ENCODE measurements around the gene GDPD4.

Gene GDPD4, protein sequence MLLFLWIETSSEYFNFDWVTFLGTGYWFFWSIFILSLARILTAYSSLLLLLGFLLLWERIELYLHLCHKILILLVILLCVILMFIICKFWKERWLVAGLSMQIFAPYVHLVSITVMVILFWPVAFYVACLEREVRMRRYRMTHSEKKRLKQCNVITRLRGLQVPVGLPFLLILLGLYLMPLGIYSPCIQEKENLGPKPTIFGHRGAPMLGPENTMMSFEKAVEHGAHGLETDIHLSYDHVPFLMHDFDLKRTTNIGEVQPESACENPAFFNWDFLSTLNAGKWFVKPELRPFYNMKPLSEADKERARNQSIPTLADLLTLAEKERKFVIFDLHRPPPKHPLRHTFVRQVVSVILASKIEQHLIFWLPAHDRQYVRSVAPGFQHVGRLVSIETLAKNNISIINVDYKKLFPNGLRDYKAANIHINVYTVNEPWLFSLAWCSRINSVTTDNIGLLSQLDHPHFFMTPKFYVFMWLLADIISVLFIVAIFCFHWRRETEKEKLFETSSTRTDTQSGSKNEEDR

DNA sequence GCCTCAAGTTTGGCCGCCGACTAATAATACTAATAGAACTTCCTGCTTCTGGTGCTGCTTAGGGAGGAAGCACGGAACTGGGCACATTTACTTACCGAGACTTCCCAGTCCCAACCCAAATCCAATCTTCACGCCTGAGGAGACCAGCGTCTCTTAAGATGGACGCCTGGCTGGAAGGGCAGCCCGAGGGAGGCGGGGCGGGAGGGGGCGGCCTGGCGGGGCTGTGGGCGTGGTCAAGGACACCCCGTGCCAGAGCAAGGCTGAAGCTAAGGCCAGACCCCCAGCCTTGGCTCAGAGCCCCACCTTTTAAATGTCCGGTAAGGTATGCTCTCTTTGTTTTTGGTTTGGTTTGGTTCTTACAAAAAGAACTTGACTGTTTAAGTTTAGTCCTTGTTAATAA is at the start of gene GDPD4:
GDPD4 (minus strand) TSS at position 177 of the 400 bp plus-strand sequence. CDS start 16,549 bp downstream, outside the sequence.
- Histone ChIP-seq H3K27ac (ENCODE audit: low read length) (no peak within 1 kb of the TSS), H3K4me3 (ENCODE audit: low read length) (no peak within 1 kb of the TSS), H3K4me2 (ENCODE audit: low read depth, low read length) (no peak within 1 kb of the TSS), H3K79me2 (ENCODE audit: low read length) (no peaks in the 10 kb centered on the region), H3K36me3 (replicated peaks; ENCODE audit: insufficient read depth, low read length) (no peaks in the 10 kb centered on the region), H3K9me3 (replicated peaks; ENCODE audit: insufficient read depth, low read length) (no peaks in the 10 kb centered on the region), H2AFZ (ENCODE audit: low read length) (no peak within 1 kb of the TSS), H4K20me1 (ENCODE audit: insufficient read depth, low read length) (no peaks in the 10 kb centered on the region), H3K9me2 (replicated peaks; ENCODE audit: insufficient read depth, low read length) (no peaks in the 10 kb centered on the region), H3F3A (ENCODE audit: insufficient read depth, low read length) (no peaks in the 10 kb centered on the region), H3K4me1 (ENCODE audit: low read length) (no peaks in the 10 kb centered on the region), H3K9ac (ENCODE audit: low read length) (no peak within 1 kb of the TSS), H3K27me3 (replicated peaks; ENCODE audit: insufficient read depth, low read length) (no peaks in the 10 kb centered on the region)
- no peak for DNase-seq
- no peak for TF ChIP-seq EZH2phosphoT487 (IDR thresholded peaks at IDR 0.05; ENCODE audit: low read length)
- TF ChIP-seq, protein P1, sequence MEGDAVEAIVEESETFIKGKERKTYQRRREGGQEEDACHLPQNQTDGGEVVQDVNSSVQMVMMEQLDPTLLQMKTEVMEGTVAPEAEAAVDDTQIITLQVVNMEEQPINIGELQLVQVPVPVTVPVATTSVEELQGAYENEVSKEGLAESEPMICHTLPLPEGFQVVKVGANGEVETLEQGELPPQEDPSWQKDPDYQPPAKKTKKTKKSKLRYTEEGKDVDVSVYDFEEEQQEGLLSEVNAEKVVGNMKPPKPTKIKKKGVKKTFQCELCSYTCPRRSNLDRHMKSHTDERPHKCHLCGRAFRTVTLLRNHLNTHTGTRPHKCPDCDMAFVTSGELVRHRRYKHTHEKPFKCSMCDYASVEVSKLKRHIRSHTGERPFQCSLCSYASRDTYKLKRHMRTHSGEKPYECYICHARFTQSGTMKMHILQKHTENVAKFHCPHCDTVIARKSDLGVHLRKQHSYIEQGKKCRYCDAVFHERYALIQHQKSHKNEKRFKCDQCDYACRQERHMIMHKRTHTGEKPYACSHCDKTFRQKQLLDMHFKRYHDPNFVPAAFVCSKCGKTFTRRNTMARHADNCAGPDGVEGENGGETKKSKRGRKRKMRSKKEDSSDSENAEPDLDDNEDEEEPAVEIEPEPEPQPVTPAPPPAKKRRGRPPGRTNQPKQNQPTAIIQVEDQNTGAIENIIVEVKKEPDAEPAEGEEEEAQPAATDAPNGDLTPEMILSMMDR (IDR thresholded peaks at IDR 0.05; ENCODE audit: low read length): no peak
- TF ChIP-seq EZH2 (optimal IDR thresholded peaks at IDR 0.05; ENCODE audit: low read depth, low read length): no peak

DNA sequence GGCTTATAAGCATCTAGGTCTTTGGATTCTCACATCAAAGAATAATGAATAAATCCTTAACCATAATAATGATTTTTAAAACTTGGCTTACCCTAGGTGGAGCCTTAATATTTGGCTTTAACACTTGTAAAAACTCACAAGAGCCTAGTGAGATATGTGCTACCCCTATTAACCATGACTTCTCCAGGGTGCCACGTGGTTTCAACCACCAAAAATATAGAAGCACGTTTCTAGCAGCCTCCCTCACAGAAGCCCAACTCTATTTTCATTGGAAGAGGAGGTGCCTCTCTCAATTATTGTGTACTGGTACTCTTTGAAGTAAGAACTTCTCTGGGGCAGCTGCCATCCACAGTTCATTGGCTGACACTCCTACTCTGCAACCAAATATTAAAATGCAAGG is 46.5 kb upstream of the GDPD4 start:
- Histone ChIP-seq H3K27me3 (replicated peaks; ENCODE audit: insufficient read depth, low read length) (no peaks in the 10 kb centered on the region), H3K27ac (ENCODE audit: low read length) (no peak overlapping the region), H3K9me2 (replicated peaks; ENCODE audit: insufficient read depth, low read length) (no peaks in the 10 kb centered on the region), H3K36me3 (replicated peaks; ENCODE audit: insufficient read depth, low read length) (no peaks in the 10 kb centered on the region), H3K9ac (ENCODE audit: low read length) (no peak overlapping the region), H2AFZ (ENCODE audit: low read length) (no peak overlapping the region), H3K79me2 (ENCODE audit: low read length) (no peaks in the 10 kb centered on the region), H3K4me3 (ENCODE audit: low read length) (no peak overlapping the region), H3K4me1 (ENCODE audit: low read length) (no peaks in the 10 kb centered on the region), H3F3A (ENCODE audit: insufficient read depth, low read length) (no peaks in the 10 kb centered on the region), H3K9me3 (replicated peaks; ENCODE audit: insufficient read depth, low read length) (no peaks in the 10 kb centered on the region), H3K4me2 (ENCODE audit: low read depth, low read length) (no peak overlapping the region), H4K20me1 (ENCODE audit: insufficient read depth, low read length) (no peaks in the 10 kb centered on the region)
- no peak for TF ChIP-seq EZH2 (optimal IDR thresholded peaks at IDR 0.05; ENCODE audit: low read depth, low read length)
- TF ChIP-seq EZH2phosphoT487 (IDR thresholded peaks at IDR 0.05; ENCODE audit: low read length): no peak
- TF ChIP-seq, protein P1 (IDR thresholded peaks at IDR 0.05; ENCODE audit: low read length): no peak
- no peak for DNase-seq

DNA sequence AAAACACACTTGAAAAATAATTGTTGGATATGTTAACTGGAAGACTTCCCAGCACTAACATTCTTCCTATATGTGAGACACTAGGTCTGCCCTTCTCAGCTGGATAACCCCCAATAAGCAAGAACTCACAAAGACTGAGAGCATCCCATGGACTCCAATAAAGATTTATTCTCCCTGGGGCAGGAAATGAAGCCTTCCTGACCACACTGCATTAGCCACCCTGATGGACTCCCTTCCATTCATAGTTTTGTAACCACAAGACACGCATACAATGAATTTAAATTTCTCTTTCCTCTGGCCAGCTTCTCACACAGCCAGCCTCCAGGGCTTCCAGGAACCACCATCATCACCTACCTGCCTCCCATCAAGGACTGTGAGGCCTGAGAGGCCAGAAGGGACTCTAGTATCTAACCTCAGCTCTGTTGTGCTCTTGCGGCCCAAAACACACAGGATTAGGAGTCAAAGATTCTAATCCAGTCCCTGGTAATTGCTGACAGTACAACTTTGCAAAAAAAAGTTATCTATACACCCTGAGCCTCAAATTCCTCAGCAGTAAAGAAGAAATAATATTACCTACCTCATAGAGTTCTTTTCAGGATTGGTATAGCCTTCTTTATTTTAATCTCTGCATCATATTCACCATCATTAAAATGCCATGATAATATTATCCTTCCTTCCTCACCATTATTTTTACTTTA is 45.6 kb upstream of the GDPD4 start:
- no peaks in the 10 kb centered on the region for H3K9me3 ChIP-seq (replicated peaks; ENCODE audit: insufficient read depth, low read length)
- H3K79me2 ChIP-seq (ENCODE audit: low read length): no peaks in the 10 kb centered on the region
- no peaks in the 10 kb centered on the region for H3K4me1 ChIP-seq (ENCODE audit: low read length)
- no peak overlapping the region for H3K27ac ChIP-seq (ENCODE audit: low read length)
- TF ChIP-seq EZH2phosphoT487 (IDR thresholded peaks at IDR 0.05; ENCODE audit: low read length) (no peak), EZH2 (optimal IDR thresholded peaks at IDR 0.05; ENCODE audit: low read depth, low read length) (no peak)
- TF ChIP-seq, protein P1 (IDR thresholded peaks at IDR 0.05; ENCODE audit: low read length): no peak
- no peak overlapping the region for H3K4me2 ChIP-seq (ENCODE audit: low read depth, low read length)
- no peaks in the 10 kb centered on the region for H3K36me3 ChIP-seq (replicated peaks; ENCODE audit: insufficient read depth, low read length)
- H3K9me2 ChIP-seq (replicated peaks; ENCODE audit: insufficient read depth, low read length): no peaks in the 10 kb centered on the region
- H2AFZ ChIP-seq (ENCODE audit: low read length): no peak overlapping the region
- H3K27me3 ChIP-seq (replicated peaks; ENCODE audit: insufficient read depth, low read length): no peaks in the 10 kb centered on the region
- no peak overlapping the region for H3K9ac ChIP-seq (ENCODE audit: low read length)
- H3K4me3 ChIP-seq (ENCODE audit: low read length): no peak overlapping the region
- DNase-seq: no peak
- no peaks in the 10 kb centered on the region for H3F3A ChIP-seq (ENCODE audit: insufficient read depth, low read length)
- no peaks in the 10 kb centered on the region for H4K20me1 ChIP-seq (ENCODE audit: insufficient read depth, low read length)

Data from MM.1S (cell line).